PFSK-1 (cell line): ENCODE data around the gene CHIC2.

Experiments used
- POLR2AphosphoS5 ChIP-seq: IDR thresholded peaks from 2 replicates; pipeline ENCODE4 v1.6.1; 2012; ENCODE audit warnings: low read depth, mild to moderate bottlenecking, control low read depth, low read length, moderate library complexity
- SIN3A ChIP-seq: IDR thresholded peaks from 2 replicates; pipeline ENCODE4 v1.6.1; 2012; ENCODE audit warnings: mild to moderate bottlenecking, low read length, moderate library complexity, borderline replicate concordance; ENCODE audit not compliant: insufficient read depth

- TF ChIP-seq SIN3A, result no peak
- TF ChIP-seq POLR2AphosphoS5, result no peak
Observed at GRCh38 chr4:54056360-54056759, 8.0 kb downstream of the CHIC2 start.
